T-helper 9 cell (primary cell): Measurements from ENCODE around the gene KCP.

ENCODE experiments used
- DNase-seq: peaks from one replicate; pipeline ENCODE4 v3.0.0-alpha.2; 2020

KCP gene

DNA sequence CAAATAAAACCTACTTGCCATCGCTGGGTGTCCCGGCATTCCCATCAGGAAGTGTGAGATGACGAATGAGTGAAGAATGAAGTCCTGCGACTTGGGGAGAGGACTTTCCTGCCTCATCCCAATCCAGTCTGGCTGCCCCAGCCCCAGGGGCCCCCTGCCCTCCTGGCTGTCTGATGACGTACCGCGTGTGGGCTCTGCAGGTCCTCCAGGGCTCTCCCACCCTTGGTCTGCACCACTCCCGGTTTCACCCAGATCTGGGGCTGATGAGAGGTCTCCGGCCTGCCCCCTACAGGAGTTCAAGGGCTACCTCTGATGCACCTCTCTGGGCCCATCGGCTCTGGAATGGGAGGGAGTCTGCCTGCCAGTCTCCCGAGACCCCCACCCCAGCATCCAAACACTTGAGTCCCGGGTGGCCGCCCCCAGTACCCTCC lies 38.1 kb downstream of the KCP start:
- DNase-seq = no peak

DNA sequence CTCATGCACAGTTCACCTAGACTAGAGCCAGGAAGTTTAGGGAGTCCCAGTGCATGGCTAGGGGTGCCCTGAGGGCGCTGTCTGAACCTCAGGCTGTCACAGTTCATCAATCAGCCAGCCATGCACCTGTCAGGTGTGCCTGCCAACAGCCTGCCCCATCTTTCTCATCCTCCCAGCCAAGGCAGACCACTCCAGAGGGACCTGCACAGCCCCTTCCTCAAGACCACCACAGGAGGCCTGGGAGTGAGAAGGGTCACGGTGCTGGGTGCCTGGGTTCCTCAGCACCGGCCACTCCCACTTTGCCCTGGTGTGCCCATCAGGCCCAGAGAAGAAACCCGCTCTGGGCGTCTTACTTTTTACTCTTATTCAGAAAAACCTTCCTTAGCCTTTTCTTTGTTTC lies 39.5 kb downstream of the KCP start:
- no peak for DNase-seq

DNA sequence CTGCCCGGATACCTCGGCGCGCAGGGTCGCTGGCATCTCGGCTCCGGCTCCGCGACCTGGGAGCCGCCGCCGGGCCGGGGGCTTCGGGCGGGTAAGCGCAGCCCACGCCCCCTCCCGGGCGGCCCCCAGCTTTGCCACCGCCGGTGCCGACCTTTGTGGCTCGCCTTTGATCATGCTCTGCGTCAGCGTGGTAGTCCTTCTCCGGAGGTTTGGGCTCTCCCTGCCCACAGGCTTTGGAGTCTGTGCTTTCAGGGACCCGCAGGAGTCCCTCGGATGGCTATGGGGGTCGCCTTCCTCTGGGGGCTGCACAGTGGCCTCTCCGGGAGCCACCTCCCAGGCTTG lies 40.6 kb downstream of the KCP start:
- no peak for DNase-seq

DNA sequence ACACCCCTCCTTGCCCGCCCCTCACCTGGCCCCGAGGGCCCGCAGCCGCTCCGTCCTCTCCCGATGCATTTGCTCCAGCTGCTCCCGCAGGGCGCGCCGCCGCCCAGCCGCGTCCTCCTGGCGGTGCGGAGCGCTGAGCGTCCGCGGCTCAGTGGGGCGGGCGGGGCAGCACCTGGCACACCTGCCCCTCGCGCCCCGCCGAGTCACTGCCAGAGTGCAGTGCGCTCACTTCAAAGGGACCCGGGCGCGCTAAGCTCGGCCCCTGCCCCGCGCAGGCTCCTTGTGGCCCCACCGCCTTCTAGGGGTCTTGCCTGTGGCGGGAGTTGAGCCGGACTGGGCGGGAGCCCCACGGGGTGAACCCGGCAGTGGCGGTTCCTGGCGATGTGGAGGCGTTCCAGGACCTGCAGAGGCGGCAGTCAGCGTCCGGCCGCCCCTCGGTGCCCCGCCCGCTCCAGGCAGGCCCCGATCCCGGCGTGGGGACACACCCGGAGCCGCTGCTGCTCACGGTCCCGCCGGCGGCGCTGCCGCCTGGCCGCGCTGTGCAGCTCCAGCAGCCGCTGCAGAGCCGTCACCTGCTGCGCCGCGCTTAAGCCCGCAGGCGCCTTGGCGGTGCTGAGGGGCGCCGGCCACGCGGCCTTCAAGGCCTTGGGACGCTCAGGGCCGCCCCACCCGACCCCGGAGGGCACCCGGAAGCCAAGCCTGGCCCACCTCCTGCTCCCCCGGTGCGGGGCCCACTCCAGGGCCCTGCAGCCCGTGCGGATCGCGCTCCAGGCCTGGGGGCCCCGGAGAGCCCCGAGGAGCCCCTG lies 41.2 kb downstream of the KCP start:
- DNase-seq = peak; percentile 23

DNA sequence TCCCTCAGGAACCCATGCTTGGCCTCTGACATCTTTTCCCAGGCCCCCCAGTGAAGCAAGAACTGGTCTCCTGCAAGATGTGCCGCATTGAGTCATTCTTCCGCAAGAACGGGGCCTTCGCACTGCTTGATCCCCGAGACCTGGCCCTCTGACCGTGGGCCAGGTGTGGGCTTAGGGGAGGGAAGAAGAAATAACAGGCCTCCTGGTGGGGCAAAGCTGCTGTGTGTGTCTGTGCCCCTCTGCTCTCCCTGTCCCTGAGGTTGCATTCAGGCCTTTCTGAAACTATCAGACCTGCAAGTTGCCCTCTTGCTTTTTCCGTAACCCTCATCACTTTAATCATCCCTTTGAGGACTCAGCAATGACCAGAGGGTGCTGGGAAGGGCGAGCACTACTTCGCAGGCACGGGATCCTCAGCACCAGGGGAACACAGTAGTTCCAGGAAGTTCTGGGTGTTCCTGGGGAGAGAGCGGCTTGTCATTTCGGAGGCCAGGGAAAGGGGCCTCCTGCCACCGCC lies 41.8 kb downstream of the KCP start:
- DNase-seq = no peak

DNA sequence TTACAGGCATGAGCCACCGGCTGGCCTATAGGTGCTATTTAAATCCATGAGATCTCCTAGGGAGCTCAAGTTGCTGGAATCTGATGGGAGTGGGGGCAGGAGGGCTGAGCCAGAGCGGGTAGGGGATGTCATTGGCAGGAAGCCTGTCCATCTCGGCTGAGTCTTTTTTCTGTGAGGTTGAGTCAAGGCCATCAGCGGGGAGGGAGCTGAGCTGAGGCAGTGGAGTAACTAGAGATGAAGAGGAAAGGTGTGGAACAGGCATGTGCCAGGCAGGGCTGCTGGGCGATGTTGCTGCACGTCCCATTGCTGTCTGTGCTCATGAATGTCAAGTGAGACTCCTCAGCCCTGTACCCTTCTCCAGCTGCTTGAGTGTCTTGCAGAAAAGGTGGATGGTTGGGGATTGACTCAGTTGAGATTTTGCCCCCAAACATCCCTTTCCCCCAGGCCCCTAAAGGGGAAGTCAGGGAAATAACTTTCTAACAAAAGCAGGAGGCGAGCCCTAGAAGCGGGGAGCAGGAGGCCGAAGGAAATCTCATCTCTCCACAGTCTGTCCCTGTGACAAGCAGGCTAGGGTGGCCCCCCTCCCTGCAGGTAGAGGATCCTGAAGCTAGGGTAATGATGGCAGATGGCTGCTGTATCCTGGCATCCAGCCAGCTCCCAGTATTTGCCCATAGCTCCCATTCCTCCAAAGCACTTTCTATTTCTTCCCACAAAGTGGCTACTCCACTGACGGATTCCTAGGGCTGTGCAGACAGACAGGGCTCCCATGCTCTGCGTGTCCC lies 42.5 kb downstream of the KCP start:
- DNase-seq = no peak

DNA sequence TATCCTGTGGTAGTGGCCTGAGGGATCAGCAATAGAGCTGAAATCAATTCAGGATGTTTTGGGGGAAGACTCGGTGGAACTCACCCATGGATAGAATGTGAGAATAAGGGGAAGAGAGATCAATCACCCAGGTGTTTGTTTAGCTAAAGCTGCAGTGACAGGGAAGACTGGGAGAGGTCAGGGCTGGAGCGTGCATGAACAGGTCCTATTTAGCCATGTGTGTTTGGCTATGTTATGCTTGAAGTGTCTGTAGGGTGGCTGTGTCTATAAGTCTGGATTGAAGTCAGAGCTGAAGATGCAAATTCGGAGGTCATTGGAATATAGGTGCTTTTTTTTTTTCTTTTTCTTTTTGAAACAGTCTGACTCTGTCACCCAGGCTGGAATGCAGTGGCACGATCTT lies 43.3 kb downstream of the KCP start:
- no peak for DNase-seq

DNA sequence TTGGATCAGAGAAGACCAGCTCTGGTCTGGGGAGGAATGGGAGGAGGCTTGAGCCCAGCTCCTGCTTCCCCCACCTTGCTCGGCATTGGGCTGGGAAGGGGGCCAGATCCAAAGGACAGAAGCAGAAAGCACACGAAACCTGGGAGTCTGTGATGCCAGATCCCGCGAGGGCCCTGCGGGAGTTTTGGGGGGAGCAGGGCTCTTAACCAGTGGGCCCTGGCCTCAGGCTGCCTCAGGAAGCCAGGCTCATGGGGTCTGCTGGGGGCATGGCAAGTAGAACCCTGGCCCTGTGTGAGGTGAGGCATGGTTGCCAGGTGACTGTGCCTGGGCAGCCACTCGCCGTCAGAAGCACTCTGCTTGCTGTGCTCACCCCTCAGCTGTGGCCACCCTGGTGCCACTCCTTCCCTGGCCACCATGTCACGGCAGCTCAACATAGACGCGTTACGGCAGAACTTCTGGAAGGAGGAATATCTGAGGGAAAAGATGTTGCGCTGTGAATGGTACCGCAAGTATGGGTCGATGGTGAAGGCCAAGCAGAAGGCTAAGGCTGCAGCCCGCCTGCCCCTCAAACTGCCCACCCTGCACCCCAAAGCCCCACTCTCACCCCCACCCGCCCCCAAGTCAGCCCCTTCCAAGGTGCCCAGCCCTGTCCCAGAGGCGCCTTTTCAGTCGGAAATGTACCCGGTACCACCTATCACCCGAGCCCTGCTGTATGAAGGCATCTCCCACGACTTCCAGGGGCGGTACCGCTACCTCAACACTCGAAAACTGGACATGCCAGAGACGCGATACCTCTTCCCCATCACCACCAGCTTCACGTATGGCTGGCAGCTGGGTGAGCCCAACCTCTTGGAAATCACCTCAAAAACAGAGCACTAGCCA lies 44.3 kb downstream of the KCP start:
- DNase-seq = no peak

DNA sequence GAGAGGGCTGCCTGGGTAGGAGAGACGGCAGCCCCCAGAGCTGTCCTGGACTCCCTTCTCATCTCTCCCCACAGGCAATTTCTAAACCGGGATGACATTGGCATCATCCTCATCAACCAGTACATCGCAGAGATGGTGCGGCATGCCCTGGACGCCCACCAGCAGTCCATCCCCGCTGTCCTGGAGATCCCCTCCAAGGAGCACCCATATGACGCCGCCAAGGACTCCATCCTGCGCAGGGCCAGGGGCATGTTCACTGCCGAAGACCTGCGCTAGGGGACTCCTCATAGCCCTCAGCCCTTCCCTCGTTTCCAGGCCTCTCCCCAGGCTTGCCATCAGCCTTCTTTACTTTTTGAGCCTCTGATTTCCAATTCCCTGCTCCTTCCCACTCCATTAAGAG lies 45.2 kb downstream of the KCP start:
- no peak for DNase-seq

DNA sequence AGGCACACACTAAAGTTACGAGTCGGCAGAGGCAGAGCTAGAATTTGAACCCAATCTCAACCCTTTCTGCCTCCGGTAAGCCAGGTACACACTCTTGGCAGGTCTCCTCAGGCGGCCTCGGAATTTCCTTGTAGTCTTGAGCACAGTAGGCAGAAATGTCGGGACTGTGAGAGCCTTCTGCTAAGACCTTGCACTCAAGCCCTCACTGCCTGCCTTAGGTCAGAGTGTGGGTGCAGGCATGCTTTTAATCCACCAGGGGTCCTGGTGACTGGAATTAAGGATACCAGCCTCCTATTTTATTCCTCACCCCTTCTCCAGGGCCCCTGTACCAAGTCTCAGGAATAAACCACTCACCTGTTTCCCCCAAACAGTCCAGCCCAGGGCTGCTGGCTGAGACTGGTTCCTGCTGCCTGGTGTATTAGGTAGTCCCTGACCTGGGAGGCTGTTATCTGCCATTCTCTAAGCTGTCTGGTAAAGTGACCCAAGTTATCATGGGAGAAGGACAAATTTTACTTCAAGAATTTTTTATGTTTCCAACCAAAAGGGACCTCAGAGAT lies 47.0 kb downstream of the KCP start:
- DNase-seq = peak; percentile 23

DNA sequence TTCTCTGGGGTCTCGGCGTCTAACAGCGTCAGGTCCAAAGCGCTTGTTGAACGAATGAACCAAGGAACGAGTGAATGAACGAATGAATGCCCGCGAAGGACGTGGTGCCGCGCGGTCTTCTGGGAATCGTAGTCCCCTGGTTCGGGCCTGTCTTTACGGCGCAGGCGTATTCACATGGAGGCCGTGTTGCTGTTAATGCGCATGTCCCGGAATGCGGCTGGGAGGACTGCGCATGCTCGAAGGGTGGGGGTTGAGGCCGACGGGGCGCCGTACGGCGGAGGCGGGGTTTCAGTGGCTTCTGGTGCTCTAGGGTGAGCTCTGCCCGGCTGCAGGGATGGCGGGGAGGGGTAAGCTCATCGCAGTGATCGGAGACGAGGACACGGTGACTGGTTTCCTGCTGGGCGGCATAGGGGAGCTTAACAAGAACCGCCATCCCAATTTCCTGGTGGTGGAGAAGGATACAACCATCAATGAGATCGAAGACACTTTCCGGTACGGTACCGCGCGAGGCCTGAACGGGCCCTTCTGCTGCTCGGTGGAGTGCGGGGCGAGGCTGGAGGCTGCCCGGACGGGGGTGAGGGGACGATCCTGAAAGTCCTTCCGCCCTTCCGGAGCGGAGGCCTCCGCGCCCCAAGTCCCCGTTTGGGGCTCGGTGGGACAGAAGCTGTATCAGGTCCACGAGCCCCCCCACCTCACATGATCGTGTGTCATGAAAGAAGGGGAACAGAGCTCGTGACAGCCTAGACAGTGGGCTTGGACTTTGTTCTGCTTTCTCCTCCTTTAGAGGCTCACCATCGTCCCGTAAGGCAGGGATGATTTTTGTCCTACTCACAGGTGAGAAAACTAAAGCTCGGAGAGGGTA lies 47.7 kb downstream of the KCP start, which contains the start of gene ATP6V1F:
ATP6V1F (plus strand) TSS at position 286 of the 862 bp plus-strand sequence; CDS start at position 335, 49 bp downstream.
- peak; percentile 99 for DNase-seq

DNA sequence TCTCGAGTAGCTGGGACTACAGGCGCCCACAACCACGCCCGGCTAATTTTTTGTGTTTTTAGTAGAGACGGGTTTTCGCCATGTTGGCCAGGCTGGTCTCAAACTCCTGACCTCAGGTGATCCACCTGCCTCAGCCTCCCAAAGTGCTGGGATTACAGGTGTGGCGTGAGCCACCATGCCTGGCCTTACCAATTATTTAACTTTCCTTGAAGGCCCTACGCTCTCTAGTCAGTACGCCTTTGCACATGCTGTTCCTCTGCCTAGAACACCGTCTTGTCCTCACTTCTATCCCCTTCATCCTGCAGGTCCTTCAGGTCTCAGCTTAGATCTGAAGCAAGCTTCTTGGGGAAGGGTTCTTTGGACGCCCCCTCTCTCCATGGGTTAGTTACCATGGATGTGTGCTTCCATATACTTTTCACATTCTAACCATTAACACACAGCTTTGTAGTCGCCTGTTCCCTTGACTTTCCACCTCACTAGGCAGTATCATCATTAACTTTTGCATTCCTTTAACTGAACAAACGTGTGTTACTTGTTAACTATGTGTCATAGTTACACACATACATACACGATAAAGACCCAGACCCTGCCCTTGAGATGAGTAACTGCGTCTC lies 48.4 kb downstream of the KCP start:
- no peak for DNase-seq

DNA sequence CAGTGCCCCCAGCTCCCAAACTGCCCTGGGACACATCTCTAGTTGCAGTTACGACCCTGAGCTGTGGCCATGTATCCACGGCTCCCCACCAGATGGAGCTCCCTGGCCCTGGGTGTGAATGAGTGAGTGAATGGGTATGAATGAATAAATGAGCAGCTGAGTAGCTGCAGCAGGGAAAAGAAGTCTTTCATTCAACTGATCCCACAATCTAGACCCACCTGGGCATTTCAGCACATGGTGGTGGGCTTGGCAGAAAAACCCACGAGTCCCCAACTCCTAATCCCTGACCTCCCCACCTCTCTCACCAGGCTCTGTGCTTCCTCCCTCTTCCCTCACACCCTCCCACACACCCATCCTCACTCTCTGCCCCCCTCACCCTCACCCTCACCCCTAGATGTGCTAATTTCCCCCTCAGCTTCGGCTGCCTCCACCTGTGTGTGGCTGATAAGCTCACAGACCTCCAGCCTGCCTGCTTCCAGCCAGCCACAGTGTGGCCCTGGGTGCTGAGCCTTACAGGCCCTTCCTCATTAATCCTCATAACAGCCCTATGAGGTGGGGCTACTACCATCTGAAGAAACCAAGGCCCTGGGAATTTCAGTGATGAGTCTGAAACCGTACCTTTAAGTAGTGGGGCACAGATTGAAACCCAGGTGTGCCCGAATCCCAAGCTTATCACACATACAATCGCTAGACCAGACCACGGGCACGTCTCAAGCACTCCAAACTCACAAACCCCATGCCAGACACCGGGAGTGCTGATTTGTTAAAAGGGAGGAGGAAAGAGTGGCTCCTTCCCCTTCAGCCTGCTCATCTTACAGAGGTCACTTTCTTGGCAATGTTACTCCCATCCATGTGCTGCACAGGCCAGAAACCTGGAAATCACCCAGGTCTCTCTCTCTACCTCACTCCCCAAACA lies 50.1 kb downstream of the KCP start:
- DNase-seq = no peak

DNA sequence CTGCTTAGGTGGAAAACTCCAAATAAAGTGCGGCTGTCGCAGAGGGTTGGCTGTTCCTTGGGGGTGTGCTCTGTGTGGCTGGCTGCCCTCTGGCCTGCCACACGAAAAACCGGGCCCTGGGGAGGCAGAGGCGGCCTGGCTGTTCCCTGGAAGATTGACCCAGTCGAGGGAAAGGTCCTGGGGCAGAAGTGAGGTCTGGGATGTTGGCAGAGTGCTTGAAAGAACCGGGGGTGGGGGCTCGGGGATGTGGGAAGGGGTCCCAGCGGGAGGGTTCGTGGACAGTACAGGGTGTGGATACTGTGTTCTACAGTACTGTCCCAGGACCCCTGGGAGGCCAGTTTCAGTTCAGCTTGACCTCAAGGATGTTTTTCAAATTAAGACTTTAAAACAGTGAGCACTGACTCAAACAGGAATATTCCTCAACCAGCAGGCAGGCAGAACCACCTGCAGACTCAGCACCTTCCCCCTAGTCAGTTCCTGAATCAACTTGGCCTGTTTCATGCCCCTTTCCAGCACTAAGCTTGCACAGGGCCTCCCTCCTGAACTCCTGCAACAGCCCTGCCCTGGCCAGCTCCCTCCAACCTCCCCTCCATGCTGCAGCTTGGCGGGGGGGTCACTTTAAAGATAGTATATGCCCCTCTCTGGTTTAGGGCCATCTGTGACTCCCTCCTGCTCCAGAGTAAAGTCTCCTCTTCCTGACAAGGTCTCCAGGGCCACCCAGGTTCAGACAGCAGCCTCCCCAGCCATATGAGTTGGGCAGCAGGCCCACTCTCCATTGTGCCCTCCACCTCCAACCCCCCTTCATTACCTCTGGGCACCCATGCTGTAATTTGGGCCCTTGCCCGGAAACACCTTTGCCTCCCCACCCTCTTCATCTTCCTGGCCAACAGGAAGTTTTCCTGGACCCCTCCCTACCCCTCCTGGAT lies 51.0 kb downstream of the KCP start:
- no peak for DNase-seq

DNA sequence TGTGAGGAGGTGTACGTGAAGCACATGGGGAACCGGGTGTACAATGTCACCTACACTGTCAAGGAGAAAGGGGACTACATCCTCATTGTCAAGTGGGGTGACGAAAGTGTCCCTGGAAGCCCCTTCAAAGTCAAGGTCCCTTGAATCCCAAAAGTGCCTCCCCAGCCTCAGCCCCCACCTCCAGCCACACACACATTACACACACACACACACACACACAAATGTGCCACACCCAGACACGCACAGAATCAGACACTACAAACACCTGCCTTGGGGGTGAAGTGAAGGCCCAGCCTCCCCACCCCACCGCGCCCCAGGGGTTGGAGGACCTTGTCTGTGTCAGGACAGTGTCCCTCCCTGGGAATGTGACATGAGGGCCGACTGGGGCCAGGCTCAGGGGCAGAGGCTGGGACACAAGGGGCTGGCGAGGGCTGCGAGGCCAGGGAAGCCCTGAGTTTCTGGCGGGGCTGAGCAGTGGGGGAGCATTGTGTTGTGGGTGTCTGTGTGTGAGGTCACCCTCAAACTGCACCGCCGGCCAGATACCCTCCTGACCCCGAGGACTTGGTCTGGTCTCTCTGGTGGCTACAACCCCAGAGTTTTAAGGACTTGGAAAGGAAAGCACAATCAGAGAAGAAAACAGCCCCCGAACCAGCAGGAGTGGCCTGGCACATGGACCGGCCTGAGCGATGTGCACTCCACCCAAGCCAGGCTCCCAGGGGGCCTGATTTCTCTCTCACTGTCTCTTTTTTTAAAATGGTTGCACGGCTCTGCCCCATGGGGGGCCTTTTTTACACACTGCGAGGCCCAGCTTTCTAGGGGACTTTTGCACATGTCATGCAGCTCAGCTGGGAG lies 51.9 kb downstream of the KCP start:
- no peak for DNase-seq

DNA sequence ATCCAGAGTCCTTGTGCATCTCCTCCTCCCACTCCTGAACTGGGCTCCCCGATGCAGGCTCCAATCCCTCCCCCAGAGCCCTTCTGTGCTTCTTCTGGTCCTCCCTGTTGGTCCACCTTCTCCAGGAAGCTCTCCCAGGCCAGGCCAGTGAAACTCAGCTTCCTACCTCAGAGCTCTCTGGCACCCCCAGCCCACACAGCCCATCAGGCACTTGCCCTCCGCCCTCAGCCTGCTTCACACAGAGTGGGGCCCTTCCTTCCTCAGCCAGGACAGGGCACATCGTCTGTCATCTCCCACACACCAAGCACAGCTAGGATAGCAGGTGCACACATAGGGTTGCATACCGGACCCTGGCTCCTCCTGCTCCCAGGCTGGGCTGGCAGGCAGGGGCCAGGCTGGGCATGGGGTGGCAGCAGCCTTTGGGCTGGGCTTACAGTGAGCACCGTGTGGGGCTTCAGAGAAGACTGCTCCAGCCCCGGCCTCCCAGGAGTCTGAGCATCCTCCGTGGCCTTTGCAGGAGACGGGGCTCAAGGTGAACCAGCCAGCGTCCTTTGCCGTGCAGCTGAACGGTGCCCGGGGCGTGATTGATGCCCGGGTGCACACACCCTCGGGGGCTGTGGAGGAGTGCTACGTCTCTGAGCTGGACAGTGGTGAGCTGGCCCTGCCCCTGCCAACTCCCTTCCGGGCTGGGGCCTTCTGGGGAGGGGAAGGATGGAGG lies 54.3 kb downstream of the KCP start:
- DNase-seq = no peak

DNA sequence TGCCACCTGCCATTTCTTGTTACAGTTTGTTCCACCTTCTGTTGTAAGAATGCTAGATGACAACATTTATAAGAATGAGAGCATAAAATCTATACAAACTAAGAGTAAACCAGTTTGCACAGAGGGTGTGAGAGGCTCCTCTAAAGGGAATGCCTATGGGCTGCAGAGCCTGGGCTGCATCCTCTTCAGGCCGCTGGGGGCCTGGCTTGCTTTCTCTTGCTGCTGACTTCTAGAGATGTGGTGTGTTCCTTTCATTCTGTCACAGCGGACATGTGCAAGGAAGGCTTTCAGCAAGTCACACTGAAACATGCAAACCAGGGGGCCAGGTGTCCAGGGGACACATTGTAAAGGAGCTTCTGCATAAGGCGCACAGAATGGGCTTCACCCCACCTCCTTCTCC lies 55.0 kb downstream of the KCP start:
- DNase-seq = no peak
